ENCODE data around the gene UTF1.

UTF1 gene

GRCh38 chr10:133196936-133197758 is 32.9 kb upstream of the UTF1 start:
- DNase-seq (ENCODE audit: low read depth) = no peak

GRCh38 chr10:133197786-133198185 is 32.2 kb upstream of the UTF1 start:
- DNase-seq (ENCODE audit: low read depth) = no peak

- DNase-seq (ENCODE audit: low read depth) = no peak
Measured at GRCh38 chr10:133198206-133198605, 31.8 kb upstream of the UTF1 start.

- DNase-seq (ENCODE audit: low read depth) = no peak
Measured at GRCh38 chr10:133198621-133199487, 31.2 kb upstream of the UTF1 start.

- no peak for DNase-seq (ENCODE audit: low read depth)
Measured at GRCh38 chr10:133199488-133199885, 30.5 kb upstream of the UTF1 start.

GRCh38 chr10:133199992-133200611 is 29.9 kb upstream of the UTF1 start:
- no peak for DNase-seq (ENCODE audit: low read depth)

GRCh38 chr10:133200621-133201031 is 29.4 kb upstream of the UTF1 start:
- DNase-seq (ENCODE audit: low read depth) = no peak

GRCh38 chr10:133201151-133201947 is 28.7 kb upstream of the UTF1 start:
- DNase-seq (ENCODE audit: low read depth) = no peak

- DNase-seq (ENCODE audit: low read depth) = no peak
Measured at GRCh38 chr10:133201948-133202725, 27.9 kb upstream of the UTF1 start.

- no peak for DNase-seq (ENCODE audit: low read depth)
Measured at GRCh38 chr10:133202778-133203651, 27.0 kb upstream of the UTF1 start.

GRCh38 chr10:133203652-133204195 is 26.3 kb upstream of the UTF1 start:
- no peak for DNase-seq (ENCODE audit: low read depth)

- DNase-seq (ENCODE audit: low read depth) = no peak
Measured at GRCh38 chr10:133204226-133205015, 25.6 kb upstream of the UTF1 start.

GRCh38 chr10:133205146-133205545 is 24.9 kb upstream of the UTF1 start:
- DNase-seq (ENCODE audit: low read depth) = no peak

GRCh38 chr10:133206356-133207040 is 23.5 kb upstream of the UTF1 start:
- DNase-seq (ENCODE audit: low read depth) = no peak

- DNase-seq (ENCODE audit: low read depth) = no peak
Measured at GRCh38 chr10:133207041-133207600, 22.9 kb upstream of the UTF1 start.

- no peak for DNase-seq (ENCODE audit: low read depth)
Measured at GRCh38 chr10:133207627-133208026, 22.4 kb upstream of the UTF1 start.

GRCh38 chr10:133208466-133208865 is 21.6 kb upstream of the UTF1 start:
- no peak for DNase-seq (ENCODE audit: low read depth)

GRCh38 chr10:133209117-133209516 is 20.9 kb upstream of the UTF1 start:
- no peak for DNase-seq (ENCODE audit: low read depth)
